Activated effector memory CD4-positive, alpha-beta T cell treated with Interleukin-2 at 50 U/mL for 16 hours (primary cell): ENCODE results near the gene PPARGC1A.

ENCODE experiments used
- DNase-seq: peaks from one replicate; pipeline ENCODE4 v3.0.0-alpha.2; 2020

The PPARGC1A gene

GRCh38 chr4:23837371-23837770 is 52.5 kb downstream of the PPARGC1A start:
- no peak for DNase-seq

- DNase-seq: no peak
These were observed 53.9 kb downstream of the PPARGC1A start for GRCh38 chr4:23835774-23836478.

- no peak for DNase-seq
These were observed 61.1 kb downstream of the PPARGC1A start for GRCh38 chr4:23828779-23829178.

GRCh38 chr4:23828020-23828715 is 61.7 kb downstream of the PPARGC1A start:
- DNase-seq: no peak

- no peak for DNase-seq
These were observed 67.7 kb downstream of the PPARGC1A start for GRCh38 chr4:23822181-23822580.

- DNase-seq: no peak
These were observed 70.8 kb downstream of the PPARGC1A start for GRCh38 chr4:23819041-23819511.

GRCh38 chr4:23818097-23818885 is 71.6 kb downstream of the PPARGC1A start:
- DNase-seq: no peak

GRCh38 chr4:23814996-23815660 is 74.7 kb downstream of the PPARGC1A start:
- DNase-seq: no peak

- no peak for DNase-seq
These were observed 75.3 kb downstream of the PPARGC1A start for GRCh38 chr4:23814587-23814986.

GRCh38 chr4:23811161-23811560 is 78.7 kb downstream of the PPARGC1A start:
- DNase-seq: no peak

- no peak for DNase-seq
These were observed 84.4 kb downstream of the PPARGC1A start for GRCh38 chr4:23805450-23805851.

GRCh38 chr4:23789762-23790161 is 100.1 kb downstream of the PPARGC1A start:
- no peak for DNase-seq

GRCh38 chr4:23788460-23788859 is 101.4 kb downstream of the PPARGC1A start:
- DNase-seq: no peak

- no peak for DNase-seq
These were observed 101.8 kb downstream of the PPARGC1A start for GRCh38 chr4:23788027-23788426.

- DNase-seq: no peak
These were observed 106.9 kb downstream of the PPARGC1A start for GRCh38 chr4:23782778-23783437.

GRCh38 chr4:23779839-23780238 is 110.0 kb downstream of the PPARGC1A start:
- no peak for DNase-seq

- DNase-seq: no peak
These were observed 110.4 kb downstream of the PPARGC1A start for GRCh38 chr4:23779422-23779821.

GRCh38 chr4:23775694-23776093 is 114.2 kb downstream of the PPARGC1A start:
- no peak for DNase-seq

GRCh38 chr4:23774909-23775308 is 114.9 kb downstream of the PPARGC1A start:
- DNase-seq: no peak

- no peak for DNase-seq
These were observed 115.8 kb downstream of the PPARGC1A start for GRCh38 chr4:23773884-23774636.

- DNase-seq: no peak
These were observed 119.8 kb downstream of the PPARGC1A start for GRCh38 chr4:23770011-23770410.

GRCh38 chr4:23769406-23769805 is 120.4 kb downstream of the PPARGC1A start:
- no peak for DNase-seq
